GM23248 (cell line): ENCODE measurements around the gene RBM48. TPM values are rescaled to one million over a fixed set of nuclear protein-coding genes. Genes with fewer than 3 reads are reported as not detected.

Experiments
- DNase-seq: peaks from one replicate; pipeline ENCODE4 v3.0.0-alpha.2; 2015
- H2AFZ ChIP-seq: fragments of 200-600 bp; sonication (generic); 2 replicates; pipeline ENCODE4 v1.6.1; 2016; ENCODE audit warnings: antibody characterized with exemption
- H3F3A ChIP-seq: fragments of 200-600 bp; sonication (generic); 2 replicates; pipeline ENCODE4 v1.6.1; 2016; ENCODE audit warnings: mild to moderate bottlenecking, antibody characterized with exemption, mixed run types; ENCODE audit not compliant: insufficient read depth
- H3K27ac ChIP-seq: fragments of 200-600 bp; sonication (generic); 2 replicates; pipeline ENCODE4 v1.5.1; 2016; ENCODE audit warnings: mild to moderate bottlenecking
- H3K27me3 ChIP-seq: fragments of 200-600 bp; sonication (generic); replicated peaks from 2 replicates; pipeline ENCODE4 v1.6.1; 2016; ENCODE audit warnings: mild to moderate bottlenecking; ENCODE audit not compliant: insufficient read depth
- H3K36me3 ChIP-seq: fragments of 200-600 bp; sonication (generic); 2 replicates; pipeline ENCODE4 v1.6.1; 2016; ENCODE audit warnings: low read depth, mild to moderate bottlenecking
- H3K4me1 ChIP-seq: fragments of 200-600 bp; sonication (generic); 2 replicates; pipeline ENCODE4 v1.6.1; 2016; ENCODE audit warnings: mild to moderate bottlenecking; ENCODE audit not compliant: insufficient read depth
- H3K4me2 ChIP-seq: fragments of 200-600 bp; sonication (generic); one replicate; pipeline ENCODE4 v1.6.1; 2016; ENCODE audit warnings: mild to moderate bottlenecking; ENCODE audit not compliant: unreplicated experiment
- H3K4me3 ChIP-seq: fragments of 200-600 bp; sonication (generic); 2 replicates; pipeline ENCODE4 v1.5.1; 2016; ENCODE audit warnings: mild to moderate bottlenecking
- H3K79me2 ChIP-seq: fragments of 200-600 bp; sonication (generic); 2 replicates; pipeline ENCODE4 v1.6.1; 2016; ENCODE audit warnings: mild to moderate bottlenecking; ENCODE audit not compliant: insufficient read depth
- H3K9ac ChIP-seq: fragments of 200-600 bp; sonication (generic); 2 replicates; pipeline ENCODE4 v1.6.1; 2016; ENCODE audit warnings: mild to moderate bottlenecking
- H3K9me2 ChIP-seq: fragments of 200-600 bp; sonication (generic); 2 replicates; pipeline ENCODE4 v1.6.1; 2016; ENCODE audit warnings: mixed run types, mild to moderate bottlenecking, moderate library complexity; ENCODE audit not compliant: insufficient read depth
- H3K9me3 ChIP-seq: fragments of 200-600 bp; sonication (generic); one replicate; pipeline ENCODE4 v1.6.1; 2017; ENCODE audit warnings: low read depth
- H4K20me1 ChIP-seq: fragments of 200-600 bp; sonication (generic); 2 replicates; pipeline ENCODE4 v1.6.0; 2016; ENCODE audit not compliant: insufficient read depth
- EZH2 ChIP-seq: fragments of 200-600 bp; sonication (generic); IDR thresholded peaks from 2 replicates; pipeline ENCODE4 v1.6.1; 2018; ENCODE audit warnings: antibody characterized with exemption, mild to moderate bottlenecking; ENCODE audit not compliant: insufficient read depth, poor library complexity, severe bottlenecking
- EZH2phosphoT487 ChIP-seq: fragments of 200-600 bp; sonication (generic); IDR thresholded peaks from 2 replicates; pipeline ENCODE4 v1.6.1; 2018; ENCODE audit warnings: antibody characterized with exemption, moderate library complexity, mild to moderate bottlenecking, low read depth; ENCODE audit not compliant: insufficient read depth
- whole genome bisulfite sequencing, 2 experiments: methylation state at CpG; one replicate each; pipeline ENCODE4 v1.1.6; 2015 to 2017; ENCODE audit warnings: low lambda C conversion rate in 2 of 2, low coverage in 1 of 2; ENCODE audit errors: missing lambda C conversion rate in 2 of 2; 5-methylcytosine and 5-hydroxymethylcytosine counted together
- in situ Hi-C: fragments of 300-500 bp; cut with MboI; formaldehyde crosslinking; loops from 2 replicates; pipeline ENCODE4 v1.15.0; 2020
- polyA plus RNA-seq: library from polyadenylated mRNA; unstranded; fragments of >200 nt; fragmentation: Nextera tagmentation; extraction: Ambion mirVana; gene quantifications from 2 replicates; pipeline ENCODE4 v1.2.1, GENCODE V29; 2016
- total RNA-seq: library from RNA; depleted of rRNA; stranded (reverse); fragments of >200 nt; shearing (Covaris generic); gene quantifications from 2 replicates; pipeline ENCODE4 v1.2.3, GENCODE V29; 2014

RBM48 gene
- total and polyA plus RNA-seq, 2 experiments from 2014 or later = 12.8 to 12.9 TPM

DNA sequence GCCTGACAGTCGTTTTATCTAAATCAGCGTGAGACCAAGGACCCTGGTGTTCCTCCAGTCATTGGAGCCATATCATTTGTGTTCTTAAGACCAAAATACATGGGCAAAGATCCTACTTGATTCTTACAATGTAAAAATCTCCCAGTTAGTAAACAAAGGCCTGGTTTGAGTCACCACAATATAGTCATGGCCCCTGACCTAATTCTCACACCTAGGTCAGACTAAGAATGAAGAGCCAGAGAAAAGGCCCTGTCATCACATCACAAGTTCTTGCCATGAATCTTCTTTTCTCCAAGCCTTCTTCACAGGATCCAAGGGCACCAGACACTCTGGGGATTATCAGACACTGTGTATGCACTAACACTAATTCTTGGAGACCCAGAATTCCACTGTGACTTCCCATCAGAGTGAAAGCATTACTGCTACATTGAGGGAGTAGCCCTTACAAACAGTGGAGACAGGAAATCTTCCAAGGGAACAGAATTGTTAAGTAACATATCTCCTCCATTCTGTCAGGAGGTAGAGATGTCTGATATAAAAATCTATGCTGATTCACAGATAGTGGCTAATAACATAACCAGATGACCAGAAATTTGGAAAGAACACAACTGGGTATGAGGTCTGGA is 43.2 kb upstream of the RBM48 start:
- Histone ChIP-seq H3K4me1 (no peaks in the 10 kb centered on the region), H3K9ac (no peak overlapping the region), H3K36me3 (peaks cover 34% of the 10 kb centered on the region), H3K9me2 (no peaks in the 10 kb centered on the region), H3K79me2 (no peaks in the 10 kb centered on the region), H3K4me2 (no peak overlapping the region), H3F3A (no peaks in the 10 kb centered on the region), H3K9me3 (no peaks in the 10 kb centered on the region), H3K4me3 (no peak overlapping the region), H4K20me1 (no peaks in the 10 kb centered on the region), H3K27me3 (no peaks in the 10 kb centered on the region), H2AFZ (no peak overlapping the region), H3K27ac (no peak overlapping the region)
- DNase-seq = no peak
- in situ Hi-C loops = no loop called here
- no peak for TF ChIP-seq EZH2
- no peak for TF ChIP-seq EZH2phosphoT487
- 97 to 100% methylated on average over 2 of the region's 2 CpGs for WGBS, 2 experiments

DNA sequence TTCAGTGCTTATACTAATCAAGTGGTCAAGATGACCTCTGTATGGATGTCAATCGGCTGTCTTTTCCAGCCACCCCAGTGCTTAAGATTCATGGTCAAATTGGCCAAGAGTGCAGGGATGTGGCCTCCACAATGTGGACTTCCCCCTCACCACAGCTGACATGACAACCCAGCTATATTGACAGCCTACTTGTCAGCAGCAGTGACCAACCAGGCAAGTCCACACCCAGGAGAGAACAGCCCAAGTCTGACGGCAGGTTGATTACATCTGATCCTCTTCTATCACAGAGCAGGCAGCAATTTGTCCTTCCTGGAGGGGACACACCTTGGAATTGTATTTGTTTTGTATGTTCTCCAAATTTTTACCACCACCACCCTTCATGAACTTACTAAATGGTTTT is 42.6 kb upstream of the RBM48 start:
- Histone ChIP-seq H3F3A (no peaks in the 10 kb centered on the region), H3K9me3 (no peaks in the 10 kb centered on the region), H2AFZ (no peak overlapping the region), H3K4me1 (no peaks in the 10 kb centered on the region), H3K9me2 (no peaks in the 10 kb centered on the region), H3K36me3 (peaks cover 35% of the 10 kb centered on the region), H3K9ac (no peak overlapping the region), H4K20me1 (no peaks in the 10 kb centered on the region), H3K4me2 (no peak overlapping the region), H3K27ac (no peak overlapping the region), H3K4me3 (no peak overlapping the region), H3K79me2 (no peaks in the 10 kb centered on the region), H3K27me3 (no peaks in the 10 kb centered on the region)
- TF ChIP-seq EZH2phosphoT487 (no peak), EZH2 (no peak)
- WGBS, 2 experiments = 82% methylated on average over 2 of the region's 2 CpGs
- no peak for DNase-seq
- in situ Hi-C loops = no loop called here

DNA sequence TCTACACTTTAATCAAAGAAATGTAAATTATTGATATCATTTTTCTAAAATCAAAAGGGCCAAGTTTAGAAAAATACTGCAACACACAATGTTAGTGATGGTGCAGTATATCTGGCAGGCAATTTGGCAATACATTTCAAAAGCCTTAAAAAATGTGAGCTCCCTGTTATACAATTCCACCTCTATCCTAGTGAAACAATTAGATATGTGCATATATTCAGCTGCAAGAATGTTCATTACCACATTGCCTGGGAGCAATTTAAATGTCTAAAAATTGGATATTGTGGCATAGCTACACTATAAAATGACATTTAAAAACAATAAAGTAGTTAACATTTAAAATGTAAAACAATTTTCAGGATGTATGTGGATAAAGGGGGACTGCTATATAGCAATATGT is 40.8 kb upstream of the RBM48 start:
- Histone ChIP-seq H3K4me3 (no peak overlapping the region), H3K4me2 (no peak overlapping the region), H4K20me1 (no peaks in the 10 kb centered on the region), H3K27ac (no peak overlapping the region), H3K36me3 (peaks cover 52% of the 10 kb centered on the region), H3K9me2 (no peaks in the 10 kb centered on the region), H3K79me2 (no peaks in the 10 kb centered on the region), H3K9me3 (no peaks in the 10 kb centered on the region), H3K27me3 (no peaks in the 10 kb centered on the region), H3K4me1 (no peaks in the 10 kb centered on the region), H3K9ac (no peak overlapping the region), H2AFZ (no peak overlapping the region), H3F3A (no peaks in the 10 kb centered on the region)
- no peak for DNase-seq
- in situ Hi-C loops = no loop called here
- no peak for TF ChIP-seq EZH2phosphoT487
- no peak for TF ChIP-seq EZH2

DNA sequence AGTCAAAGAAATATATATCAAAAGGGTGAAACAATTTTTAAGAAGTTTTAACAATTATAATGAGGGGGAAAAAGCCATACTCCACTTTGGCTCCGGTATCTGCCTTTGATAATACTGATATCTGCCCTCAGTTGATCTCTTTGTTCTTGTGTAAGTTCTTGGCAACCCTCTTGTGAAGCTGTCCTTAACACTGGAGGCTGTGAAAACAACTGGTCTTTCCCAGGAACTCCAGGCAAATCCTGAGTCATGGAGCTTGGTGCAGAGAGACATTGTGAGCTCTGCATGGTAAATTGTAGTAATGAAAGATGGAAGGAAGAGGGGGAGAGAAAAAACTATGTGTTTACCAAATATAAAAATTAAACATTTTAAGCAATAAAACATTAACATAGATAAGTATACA is 39.0 kb upstream of the RBM48 start:
- Histone ChIP-seq H4K20me1 (no peaks in the 10 kb centered on the region), H3K36me3 (peaks cover 63% of the 10 kb centered on the region), H3K9me3 (no peaks in the 10 kb centered on the region), H3K9me2 (no peaks in the 10 kb centered on the region), H3K4me2 (no peak overlapping the region), H3F3A (no peaks in the 10 kb centered on the region), H3K27ac (no peak overlapping the region), H2AFZ (no peak overlapping the region), H3K79me2 (no peaks in the 10 kb centered on the region), H3K4me3 (no peak overlapping the region), H3K4me1 (no peaks in the 10 kb centered on the region), H3K27me3 (no peaks in the 10 kb centered on the region), H3K9ac (no peak overlapping the region)
- in situ Hi-C loops = no loop called here
- no peak for DNase-seq
- 97 to 100% methylated on average over 1 of the region's 1 CpG for WGBS, 2 experiments
- TF ChIP-seq EZH2 (no peak), EZH2phosphoT487 (no peak)

DNA sequence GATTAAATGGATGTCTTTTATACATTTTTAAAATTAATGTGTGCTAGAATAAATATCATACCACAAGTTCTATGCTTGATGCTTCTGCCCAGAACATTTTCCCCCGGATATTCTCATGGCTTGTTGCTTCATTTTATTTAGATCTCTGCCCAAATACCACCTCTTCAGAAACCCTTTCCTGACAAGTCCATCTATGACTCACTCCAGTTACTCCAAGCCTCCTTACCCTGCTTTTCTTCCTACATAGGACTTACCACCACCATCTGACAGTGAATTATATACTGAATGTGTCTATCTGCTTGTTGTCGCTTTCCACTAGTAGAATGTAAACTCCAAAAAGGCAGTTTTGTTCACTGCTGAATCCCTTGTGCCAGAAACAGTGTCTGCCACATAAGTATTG is 31.7 kb upstream of the RBM48 start:
- no peak overlapping the region for H3K4me2 ChIP-seq
- H3K27me3 ChIP-seq = no peaks in the 10 kb centered on the region
- TF ChIP-seq EZH2 = no peak
- TF ChIP-seq EZH2phosphoT487 = no peak
- H3K4me1 ChIP-seq = no peaks in the 10 kb centered on the region
- H3K9me3 ChIP-seq = no peaks in the 10 kb centered on the region
- in situ Hi-C loops = no loop called here
- no peak overlapping the region for H3K4me3 ChIP-seq
- no peaks in the 10 kb centered on the region for H3F3A ChIP-seq
- H3K9ac ChIP-seq = no peak overlapping the region
- H3K79me2 ChIP-seq = no peaks in the 10 kb centered on the region
- H3K9me2 ChIP-seq = no peaks in the 10 kb centered on the region
- no peak overlapping the region for H3K27ac ChIP-seq
- H2AFZ ChIP-seq = no peak overlapping the region
- DNase-seq = peak; percentile 30
- 93 to 99% methylated on average over 2 of the region's 2 CpGs for WGBS, 2 experiments
- H4K20me1 ChIP-seq = no peaks in the 10 kb centered on the region
- H3K36me3 ChIP-seq = peaks cover 44% of the 10 kb centered on the region
